Naive thymus-derived CD8-positive, alpha-beta T cell (primary cell): Measurements from ENCODE around the gene LRCH1. TPM values are rescaled to one million over a fixed set of nuclear protein-coding genes. Genes with fewer than 3 reads are reported as not detected.

ENCODE experiments used
- ATAC-seq, 2 donors: fragments of 150-1000 bp; cut with Tn5 transposase in 1 of 2; sonication (Bioruptor Pico), chemical (Tn5 transposase) in 1 of 2; 1 replicate in 1 of 2; 2 replicates in 1 of 2; pipeline ENCODE4 v1.10.0; 2021; ENCODE audit warnings: mild to moderate bottlenecking in 2 of 2, moderate library complexity in 2 of 2
- POLR2A ChIA-PET: fragments of 350-600 bp; sonication (Branson Sonifier 250); formaldehyde crosslinking; loops from one replicate; lab custom pipeline; 2021; ENCODE audit warnings: antibody characterized with exemption; lab: Charles Lee
- DNase-seq, 10 donors: peaks; one replicate each; pipeline versions ENCODE4 v3.0.0 to v3.0.0-alpha.2; 2020 to 2022
- H3K27ac Mint-ChIP-seq, 10 donors: one replicate each; pipeline ENCODE4 v1.8.0; 2020 to 2022; ENCODE audit warnings: mild to moderate bottlenecking in 10 of 10, mixed read lengths in 10 of 10, moderate library complexity in 4 of 10, inconsistent platforms in 1 of 10
- H3K27me3 Mint-ChIP-seq, 5 donors: one replicate each; pipeline ENCODE4 v1.8.0; 2021 to 2022; ENCODE audit warnings: mixed read lengths in 5 of 5
- H3K36me3 Mint-ChIP-seq, 3 donors: one replicate each; pipeline ENCODE4 v1.8.0; 2020 to 2022; ENCODE audit warnings: mixed read lengths in 3 of 3, mild to moderate bottlenecking in 2 of 3, inconsistent platforms in 1 of 3
- H3K4me1 Mint-ChIP-seq, 4 donors: one replicate each; pipeline ENCODE4 v1.8.0; 2021 to 2022; ENCODE audit warnings: mixed read lengths in 4 of 4
- H3K4me3 Mint-ChIP-seq, 10 donors: one replicate each; pipeline ENCODE4 v1.8.0; 2020 to 2022; ENCODE audit warnings: mild to moderate bottlenecking in 10 of 10, mixed read lengths in 10 of 10, moderate library complexity in 6 of 10, inconsistent platforms in 1 of 10
- H3K9me3 Mint-ChIP-seq, 9 donors: one replicate each; pipeline ENCODE4 v1.8.0; 2020 to 2022; ENCODE audit warnings: mixed read lengths in 9 of 9, mild to moderate bottlenecking in 3 of 9, inconsistent platforms in 1 of 9, moderate library complexity in 1 of 9
- polyA plus RNA-seq, 3 donors: library from polyadenylated mRNA; unstranded; fragments of 300-500 nt; fragmentation: Illumina TruSeq; gene quantifications; one replicate each; pipeline ENCODE4 v1.2.3, GENCODE V29; 2021
- total RNA-seq, 8 experiments: library from RNA in 2 of 8; stranded (reverse) in 2 of 8; gene quantifications; one replicate each; pipeline ENCODE4 v1.2.3 and lab custom pipeline; 2021 to 2026

Gene LRCH1
- total and polyA plus RNA-seq, 5 experiments from 2014 or later, result 1.3 to 17.1 (median 3.8) TPM

DNA sequence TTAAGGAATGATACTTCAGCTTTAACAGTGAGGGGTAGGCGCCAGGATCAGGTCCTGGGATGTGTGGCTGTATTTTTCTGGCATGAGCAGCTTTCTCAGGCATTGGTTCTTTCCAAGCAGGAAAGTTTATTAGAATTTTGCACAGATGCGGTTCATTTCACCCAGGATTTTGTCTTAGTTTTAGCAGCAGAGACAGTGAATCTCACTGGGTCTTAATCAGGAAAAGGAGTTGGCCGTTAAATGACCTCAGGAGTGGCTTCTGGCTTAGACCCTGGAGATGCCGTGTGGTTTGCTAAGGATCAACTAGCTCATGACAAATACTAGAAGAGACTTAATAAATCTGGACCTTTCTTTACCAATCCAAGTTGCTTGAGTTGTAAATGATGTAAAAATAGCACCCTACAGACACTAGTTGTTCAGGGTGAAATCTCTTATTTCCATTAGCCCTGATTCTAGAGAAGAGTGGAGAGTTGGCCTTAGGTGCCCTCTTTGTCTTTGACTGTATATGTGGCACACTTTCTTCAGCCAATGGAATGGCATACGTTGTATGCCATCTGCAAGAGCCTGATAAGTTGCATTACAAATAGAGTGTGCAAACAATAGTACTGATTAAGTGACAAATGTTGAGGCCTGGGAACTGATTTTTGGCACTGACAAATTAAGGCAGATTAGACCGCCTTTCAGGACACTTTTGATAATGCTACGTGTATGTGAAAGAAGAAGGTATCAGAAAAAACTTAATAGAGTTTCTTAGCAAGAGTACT is 34.0 kb downstream of the LRCH1 start:
- no peak for ATAC-seq
- POLR2A ChIA-PET, result no interaction called here
- Mint-ChIP-seq H3K4me1 (peaks cover 19 to 79% (median 58%) of the 10 kb centered on the region in 4 donors), H3K27me3 (no peaks in the 10 kb centered on the region), H3K36me3 (peaks cover 0 to 2% (median 0%) of the 10 kb centered on the region in 3 donors), H3K4me3 (no peak overlapping the region), H3K9me3 (no peaks in the 10 kb centered on the region), H3K27ac (peak overlapping the region in 4 of 10 donors; percentile 15 to 45 (median 30))
- DNase-seq, result no peak

DNA sequence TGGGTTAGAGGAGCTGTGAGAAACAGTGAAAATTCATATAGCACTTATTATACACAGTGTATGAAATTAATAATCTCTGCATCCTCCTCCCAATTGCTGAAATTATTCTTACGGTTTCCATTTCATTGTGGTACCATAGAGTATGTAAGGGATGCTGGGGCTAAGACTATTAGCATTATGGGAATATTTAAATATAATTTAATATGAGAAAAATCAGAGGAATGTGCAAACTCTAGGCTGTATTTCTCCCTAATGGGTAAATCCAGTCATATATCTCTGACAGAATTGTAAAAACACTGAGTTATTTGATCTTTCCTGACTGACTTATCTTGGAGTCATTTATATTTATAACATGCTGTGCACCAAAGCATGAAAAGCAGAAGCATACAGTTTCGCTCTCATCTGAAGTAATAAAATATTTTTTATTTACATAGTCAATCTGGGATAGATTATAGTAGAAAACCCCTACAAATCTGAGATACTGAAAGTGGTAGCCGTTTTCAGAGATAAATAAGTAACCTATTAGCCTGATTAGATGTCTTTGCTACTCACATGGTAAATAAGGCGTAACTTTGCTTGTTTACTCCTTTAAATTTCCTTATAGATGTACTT is 34.9 kb downstream of the LRCH1 start:
- H3K27me3 Mint-ChIP-seq, result no peaks in the 10 kb centered on the region
- peaks cover 0 to 2% (median 0%) of the 10 kb centered on the region in 3 donors for H3K36me3 Mint-ChIP-seq
- ATAC-seq (no peak), DNase-seq (no peak)
- peak overlapping the region in 1 of 10 donors; percentile 15 for H3K27ac Mint-ChIP-seq
- H3K4me3 Mint-ChIP-seq, result no peak overlapping the region
- no peaks in the 10 kb centered on the region for H3K9me3 Mint-ChIP-seq
- H3K4me1 Mint-ChIP-seq, result peaks cover 26 to 81% (median 64%) of the 10 kb centered on the region in 4 donors
- POLR2A ChIA-PET, result no interaction called here

DNA sequence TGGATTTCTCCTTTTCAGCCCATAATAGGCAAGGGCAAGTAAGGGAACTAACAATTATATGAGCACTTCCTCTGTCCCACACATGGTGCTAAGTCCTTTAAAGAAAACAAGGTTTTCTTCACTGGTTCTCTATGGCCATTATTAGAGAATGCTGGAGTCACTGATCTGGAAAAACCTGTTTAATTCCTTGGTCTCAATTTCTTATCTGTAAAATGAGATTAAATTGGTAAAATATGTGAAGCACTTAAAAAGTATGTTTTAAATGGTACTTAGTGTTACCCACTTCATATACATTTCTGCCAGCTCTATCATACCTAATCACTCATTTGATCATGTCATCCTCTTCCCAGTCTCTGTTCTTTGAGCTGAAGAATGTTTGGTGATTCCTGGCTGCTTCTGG is 39.4 kb downstream of the LRCH1 start:
- no peaks in the 10 kb centered on the region for H3K9me3 Mint-ChIP-seq
- peak overlapping the region in 7 of 10 donors; percentile 36 to 90 (median 88) for H3K27ac Mint-ChIP-seq
- no peaks in the 10 kb centered on the region for H3K36me3 Mint-ChIP-seq
- ATAC-seq (no peak), DNase-seq (no peak)
- H3K27me3 Mint-ChIP-seq, result no peaks in the 10 kb centered on the region
- H3K4me1 Mint-ChIP-seq, result peaks cover 31 to 78% (median 74%) of the 10 kb centered on the region in 4 donors
- peak overlapping the region in 4 of 10 donors; percentile 24 to 64 (median 51) for H3K4me3 Mint-ChIP-seq
- POLR2A ChIA-PET, result interaction anchor here (0.7 to 2.0 kb wide), 4 partner anchors 8 to 202 kb away, joined by 3 to 7 read pairs (median 6); partner anchors contain the start of gene LRCH1

DNA sequence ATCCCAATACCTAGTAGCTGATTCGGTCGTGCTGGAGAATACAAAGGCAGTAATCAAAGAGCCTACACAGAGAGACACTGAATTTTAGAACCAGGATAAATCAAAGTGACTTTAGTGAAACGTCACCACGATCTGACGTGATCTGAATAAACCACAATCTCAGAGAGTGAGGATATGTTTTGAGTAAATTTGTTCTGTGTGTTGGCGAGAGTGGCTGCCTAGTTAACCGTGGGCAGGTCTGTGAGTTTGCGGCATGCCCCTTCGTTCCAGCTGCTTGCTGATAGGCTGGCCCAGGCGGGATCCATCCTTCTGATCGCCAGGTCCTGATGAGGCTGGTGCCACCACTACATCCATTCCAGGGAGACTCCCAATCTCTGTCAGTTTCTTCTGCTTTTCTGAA is 40.4 kb downstream of the LRCH1 start:
- Mint-ChIP-seq H3K27ac (peak overlapping the region; percentile 25 to 90 (median 82)), H3K36me3 (no peaks in the 10 kb centered on the region), H3K9me3 (no peaks in the 10 kb centered on the region), H3K4me1 (peaks cover 31 to 84% (median 77%) of the 10 kb centered on the region in 4 donors), H3K27me3 (no peaks in the 10 kb centered on the region), H3K4me3 (peak overlapping the region; percentile 26 to 73 (median 61))
- peak in 9 of 10 donors; percentile 19 to 85 (median 65) for DNase-seq
- peak; percentile 92 to 94 for ATAC-seq
- POLR2A ChIA-PET, result interaction anchor here (1.6 to 2.0 kb wide), 2 partner anchors 9 to 41 kb away, joined by 3 to 6 read pairs; partner anchors contain the start of gene LRCH1

DNA sequence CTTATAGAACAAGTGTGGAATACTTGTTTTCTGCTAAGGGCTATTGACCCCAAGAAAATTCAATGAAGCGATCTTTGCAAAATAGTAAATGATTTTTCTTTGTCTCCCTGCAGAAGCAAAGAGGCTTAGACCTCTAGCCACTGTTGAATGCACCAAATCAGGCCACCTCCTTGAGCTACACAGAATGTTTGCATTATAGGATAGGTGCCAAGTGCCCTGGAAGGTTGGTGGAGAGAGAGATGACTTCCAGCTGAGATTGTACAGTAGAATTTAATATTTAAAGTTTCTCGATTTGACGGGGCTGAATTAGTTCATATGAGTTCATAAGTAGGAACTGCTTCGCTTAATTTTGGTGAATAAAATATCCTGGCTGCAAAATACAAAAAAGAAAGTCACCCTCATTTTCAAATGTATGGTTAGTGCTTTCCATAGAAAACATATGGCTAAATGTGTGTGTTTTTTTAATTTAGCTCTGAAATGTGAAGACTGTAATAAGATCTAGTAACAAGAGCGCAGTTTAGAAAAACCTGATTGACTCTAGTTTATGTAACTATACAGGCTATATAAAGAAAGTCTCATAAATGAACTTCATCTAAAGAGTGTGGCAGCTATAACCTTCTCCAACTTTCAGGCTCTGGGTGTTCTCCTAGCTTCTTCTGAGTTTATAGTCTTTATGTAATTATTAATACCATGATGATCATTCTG is 41.6 kb downstream of the LRCH1 start:
- peak overlapping the region in 7 of 10 donors; percentile 27 to 70 (median 48) for H3K27ac Mint-ChIP-seq
- peak overlapping the region in 6 of 10 donors; percentile 5 to 58 (median 18) for H3K4me3 Mint-ChIP-seq
- DNase-seq, result no peak
- no peak for ATAC-seq
- POLR2A ChIA-PET, result no interaction called here
- H3K4me1 Mint-ChIP-seq, result peaks cover 35 to 94% (median 85%) of the 10 kb centered on the region in 4 donors
- no peaks in the 10 kb centered on the region for H3K27me3 Mint-ChIP-seq
- no peaks in the 10 kb centered on the region for H3K36me3 Mint-ChIP-seq
- H3K9me3 Mint-ChIP-seq, result peaks cover 0 to 4% (median 0%) of the 10 kb centered on the region in 9 donors

DNA sequence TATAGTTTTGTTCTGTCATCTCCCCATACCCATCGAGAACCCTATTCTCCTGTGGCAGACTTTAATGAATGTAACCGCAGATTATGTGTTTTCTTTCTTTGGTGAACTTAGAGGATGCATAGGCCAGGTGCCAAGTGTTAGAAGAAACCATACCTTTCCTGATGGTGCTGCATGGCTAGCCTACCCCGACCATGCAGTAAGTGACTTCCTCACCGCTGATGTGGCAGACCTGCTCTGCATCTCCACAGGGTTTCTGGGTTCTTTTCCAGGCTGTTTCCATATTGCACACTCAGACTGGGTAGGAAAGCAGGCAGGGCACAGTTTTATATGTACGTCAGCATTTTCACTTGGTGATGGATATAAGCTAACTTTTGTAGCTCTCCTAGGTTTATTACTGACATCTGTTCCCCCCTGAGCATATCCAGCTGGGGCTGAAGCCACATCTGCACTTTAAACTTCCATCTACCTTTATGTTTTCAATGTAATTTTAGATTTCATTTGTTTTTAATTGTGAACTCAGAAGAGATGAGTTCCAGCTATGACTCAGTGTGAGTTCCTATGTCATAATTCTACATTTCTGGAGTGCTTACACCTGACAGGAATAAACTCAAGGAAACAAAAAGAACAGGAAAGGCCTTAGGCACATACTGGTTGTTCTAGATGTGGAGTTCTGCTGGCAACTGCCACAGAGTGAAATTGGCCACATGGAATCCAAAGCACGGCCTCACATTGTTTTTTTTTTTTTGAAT is 42.3 kb downstream of the LRCH1 start:
- POLR2A ChIA-PET, result interaction anchor here (0.6 to 1.2 kb wide), 3 partner anchors 9 to 46 kb away, joined by 3 to 4 read pairs (median 4); no protein-coding TSS in a partner anchor
- H3K27ac Mint-ChIP-seq, result peak overlapping the region in 8 of 10 donors; percentile 2 to 70 (median 47)
- peaks cover 0 to 4% (median 0%) of the 10 kb centered on the region in 9 donors for H3K9me3 Mint-ChIP-seq
- peak overlapping the region in 5 of 10 donors; percentile 19 to 33 (median 30) for H3K4me3 Mint-ChIP-seq
- DNase-seq (peak in 1 of 10 donors; percentile 16), ATAC-seq (no peak)
- H3K4me1 Mint-ChIP-seq, result peaks cover 32 to 92% (median 82%) of the 10 kb centered on the region in 4 donors
- H3K36me3 Mint-ChIP-seq, result no peaks in the 10 kb centered on the region
- H3K27me3 Mint-ChIP-seq, result no peaks in the 10 kb centered on the region

DNA sequence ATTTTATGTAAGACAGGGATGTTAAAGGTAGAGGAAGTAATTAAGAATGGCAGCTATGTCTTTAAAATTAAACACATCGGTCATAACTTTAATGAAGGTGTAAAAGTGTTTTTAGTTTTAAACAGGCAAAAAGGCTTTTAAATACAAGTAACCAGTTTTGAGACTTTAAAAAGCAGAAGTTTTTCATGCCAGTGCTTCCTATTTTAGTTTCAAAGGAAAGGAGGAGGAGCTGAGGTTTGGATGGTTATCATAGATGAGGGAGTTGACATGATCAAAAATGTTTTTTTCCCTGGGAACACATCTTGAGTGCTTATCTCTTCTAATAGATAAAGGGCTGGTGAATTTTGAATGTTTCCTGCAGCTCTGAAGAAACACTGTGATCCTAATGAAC is 42.9 kb downstream of the LRCH1 start:
- H3K27ac Mint-ChIP-seq, result peak overlapping the region in 4 of 10 donors; percentile 5 to 38 (median 32)
- H3K4me1 Mint-ChIP-seq, result peaks cover 29 to 93% (median 83%) of the 10 kb centered on the region in 4 donors
- ATAC-seq (no peak), DNase-seq (no peak)
- no peaks in the 10 kb centered on the region for H3K27me3 Mint-ChIP-seq
- no peaks in the 10 kb centered on the region for H3K36me3 Mint-ChIP-seq
- POLR2A ChIA-PET, result interaction anchor here (0.6 to 1.2 kb wide), 3 partner anchors 10 to 46 kb away, joined by 3 to 4 read pairs (median 4); no protein-coding TSS in a partner anchor
- peaks cover 0 to 4% (median 0%) of the 10 kb centered on the region in 9 donors for H3K9me3 Mint-ChIP-seq
- H3K4me3 Mint-ChIP-seq, result peak overlapping the region in 4 of 10 donors; percentile 11 to 33 (median 24)

DNA sequence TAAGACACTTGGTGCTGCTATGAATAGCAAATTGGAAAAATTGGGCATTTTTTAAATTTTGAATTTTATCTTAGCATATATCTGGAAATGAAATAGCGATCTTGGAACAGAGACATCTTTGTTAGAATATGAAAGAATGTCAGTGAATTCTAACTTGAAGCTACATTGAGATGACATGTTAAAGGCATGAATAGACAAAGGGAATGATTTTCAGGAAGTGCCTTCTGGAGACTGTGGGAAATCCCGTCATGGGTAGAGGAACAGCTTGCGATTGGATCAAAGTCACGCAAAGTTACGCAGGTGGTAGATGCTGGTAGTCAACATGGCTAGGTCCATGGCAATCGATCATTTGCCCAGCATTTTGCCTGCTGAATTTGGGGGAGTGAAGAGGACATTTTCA is 43.5 kb downstream of the LRCH1 start:
- DNase-seq (no peak), ATAC-seq (no peak)
- Mint-ChIP-seq H3K27me3 (no peaks in the 10 kb centered on the region), H3K9me3 (peaks cover 0 to 4% (median 0%) of the 10 kb centered on the region in 9 donors), H3K27ac (peak overlapping the region in 5 of 10 donors; percentile 19 to 40 (median 29)), H3K4me1 (peaks cover 29 to 93% (median 84%) of the 10 kb centered on the region in 4 donors), H3K36me3 (no peaks in the 10 kb centered on the region), H3K4me3 (peak overlapping the region in 4 of 10 donors; percentile 6 to 33 (median 11))
- POLR2A ChIA-PET, result no interaction called here

DNA sequence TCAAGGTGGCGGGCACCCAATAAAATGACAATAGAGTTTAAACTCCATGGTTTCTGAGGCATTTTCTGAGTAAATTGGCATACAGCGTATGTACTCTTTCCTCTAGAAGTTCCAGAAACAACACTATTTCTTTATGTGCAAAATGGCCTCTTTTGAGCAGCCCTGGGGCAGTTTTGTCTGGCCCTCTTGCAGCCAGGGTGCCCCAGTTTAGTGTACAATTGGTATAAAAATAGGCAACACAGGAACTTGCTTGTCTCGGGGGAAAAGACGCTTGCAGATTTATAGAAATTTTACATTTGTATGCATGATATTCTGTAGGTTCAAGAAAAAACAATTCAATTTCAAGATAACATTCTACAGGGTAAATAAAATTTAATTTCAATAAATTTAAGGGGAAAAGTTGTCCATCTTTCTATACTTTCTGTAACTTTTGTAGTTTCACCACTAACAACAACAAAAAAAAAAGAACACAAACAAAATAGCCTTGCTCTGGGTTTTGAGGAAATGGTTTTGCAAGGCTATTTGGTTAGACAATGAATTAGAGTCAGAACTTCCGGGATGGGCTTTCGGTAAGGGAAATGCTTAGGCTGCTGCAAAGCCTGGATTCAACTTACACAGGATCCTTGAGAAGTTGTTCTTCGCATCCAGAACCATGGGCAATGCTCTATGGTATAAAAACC is 45.3 kb downstream of the LRCH1 start:
- H3K27me3 Mint-ChIP-seq, result no peaks in the 10 kb centered on the region
- peak overlapping the region in 4 of 10 donors; percentile 5 to 62 (median 22) for H3K4me3 Mint-ChIP-seq
- peaks cover 28 to 93% (median 84%) of the 10 kb centered on the region in 4 donors for H3K4me1 Mint-ChIP-seq
- no peaks in the 10 kb centered on the region for H3K36me3 Mint-ChIP-seq
- H3K27ac Mint-ChIP-seq, result peak overlapping the region in 7 of 10 donors; percentile 6 to 78 (median 50)
- H3K9me3 Mint-ChIP-seq, result peaks cover 0 to 4% (median 0%) of the 10 kb centered on the region in 9 donors
- POLR2A ChIA-PET, result no interaction called here
- peak in 1 of 2 donors; percentile 5 for ATAC-seq
- no peak for DNase-seq

DNA sequence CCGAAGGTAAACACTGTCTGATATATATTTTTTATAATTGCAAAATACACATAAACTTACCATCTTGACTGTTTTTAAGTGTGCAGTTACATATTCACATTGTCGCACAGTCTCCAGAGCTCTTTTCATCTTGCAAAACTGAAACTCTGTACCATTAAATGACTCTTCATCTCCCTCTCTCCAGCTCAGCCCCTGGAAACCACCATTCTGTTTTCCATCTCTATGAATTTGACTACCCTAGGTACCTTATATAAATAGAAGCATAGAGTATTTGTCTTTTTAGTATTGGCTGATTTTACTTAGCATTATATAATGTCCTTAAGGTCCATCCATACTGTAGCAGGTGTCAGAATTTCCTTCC is 45.8 kb downstream of the LRCH1 start:
- DNase-seq, result no peak
- Mint-ChIP-seq H3K4me3 (peak overlapping the region in 6 of 10 donors; percentile 4 to 62 (median 27)), H3K4me1 (peaks cover 26 to 88% (median 80%) of the 10 kb centered on the region in 4 donors), H3K36me3 (no peaks in the 10 kb centered on the region), H3K27me3 (no peaks in the 10 kb centered on the region), H3K27ac (peak overlapping the region in 5 of 10 donors; percentile 6 to 73 (median 51)), H3K9me3 (peaks cover 0 to 4% (median 0%) of the 10 kb centered on the region in 9 donors)
- POLR2A ChIA-PET, result no interaction called here
- peak; percentile 12 to 48 for ATAC-seq

DNA sequence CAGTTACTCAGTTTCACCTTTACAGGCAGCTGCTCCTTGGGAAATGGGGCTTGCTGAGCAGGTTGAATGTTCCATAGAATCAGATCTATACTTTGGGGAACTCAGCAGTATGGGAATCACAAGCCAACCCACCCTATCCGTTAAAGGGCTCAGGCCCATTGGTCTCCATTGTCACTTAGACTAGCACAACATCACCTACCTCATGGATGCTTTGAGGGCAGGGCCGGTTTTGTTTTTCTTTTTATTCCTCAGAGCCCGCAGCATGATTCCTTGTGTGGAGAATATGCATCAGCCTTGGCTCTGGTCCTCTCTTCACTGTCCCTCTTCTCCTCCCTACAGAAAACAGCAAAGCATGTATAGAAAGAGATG is 48.0 kb downstream of the LRCH1 start:
- POLR2A ChIA-PET, result interaction anchor here (0.7 kb wide), 1 partner anchor 8 kb away, joined by 4 read pairs; no protein-coding TSS in a partner anchor
- Mint-ChIP-seq H3K4me1 (peaks cover 18 to 85% (median 69%) of the 10 kb centered on the region in 4 donors), H3K4me3 (no peak overlapping the region), H3K36me3 (no peaks in the 10 kb centered on the region), H3K27me3 (no peaks in the 10 kb centered on the region), H3K9me3 (peaks cover 0 to 4% (median 0%) of the 10 kb centered on the region in 9 donors), H3K27ac (peak overlapping the region in 4 of 10 donors; percentile 6 to 52 (median 24))
- DNase-seq, result no peak
- no peak for ATAC-seq
